B cell (primary cell): ENCODE data around the gene TXNDC15. TPM values are rescaled to one million over a fixed set of nuclear protein-coding genes. Genes with fewer than 3 reads are reported as not detected.

Experiments
- ATAC-seq: fragments of 200-7000 bp; cut with Tn5 transposase; one replicate; pipeline ENCODE4 v1.10.0; 2021; ENCODE audit warnings: low read depth, mild to moderate bottlenecking, moderate number of reproducible peaks, moderate library complexity
- CTCF ChIA-PET: fragments of 350-600 bp; sonication (Branson Sonifier 250); formaldehyde crosslinking; loops from one replicate; lab custom pipeline; 2021; ENCODE audit warnings: antibody characterized with exemption, inconsistent platforms; lab: Charles Lee
- POLR2A ChIA-PET: fragments of 350-600 bp; sonication (Branson Sonifier 250); formaldehyde crosslinking; loops from one replicate; lab custom pipeline; 2021; ENCODE audit warnings: antibody characterized with exemption; lab: Charles Lee
- DNase-seq: peaks from one replicate; pipeline ENCODE4 v3.0.0; 2013
- H2AFZ ChIP-seq: 2 replicates; pipeline ENCODE4 v1.6.1; 2012; ENCODE audit warnings: mild to moderate bottlenecking, low read depth, low read length; ENCODE audit not compliant: insufficient read depth, poor library complexity, severe bottlenecking
- H3K27ac ChIP-seq, 2 donors: 1 replicate in 1 of 2; 2 replicates in 1 of 2; pipeline ENCODE4 v1.5.1; 2012 to 2013; ENCODE audit warnings: low read length in 2 of 2, mild to moderate bottlenecking in 2 of 2, moderate library complexity in 1 of 2
- H3K27me3 ChIP-seq, 4 experiments: fragments of 200-600 bp in 1 of 4; sonication (generic) in 1 of 4; replicated peaks in 1 of 4; 1 replicate in 2 of 4; 2 replicates in 2 of 4; pipeline versions ENCODE4 v1.6.1 to v1.7.0; 2013 to 2016; ENCODE audit warnings: low read length in 3 of 4, mild to moderate bottlenecking in 2 of 4, mixed read lengths in 1 of 4, moderate library complexity in 1 of 4; ENCODE audit not compliant: insufficient read depth in 4 of 4, control insufficient read depth in 3 of 4; ENCODE audit errors: control extremely low read depth in 1 of 4
- H3K36me3 ChIP-seq, 2 experiments: replicated peaks in 1 of 2; 1 replicate in 1 of 2; 2 replicates in 1 of 2; pipeline versions ENCODE4 v1.6.1 to v1.7.1; 2013; ENCODE audit warnings: low read length in 1 of 2; ENCODE audit not compliant: insufficient read depth in 2 of 2, control insufficient read depth in 1 of 2; ENCODE audit errors: control extremely low read depth in 1 of 2, extremely low read depth in 1 of 2
- H3K4me1 ChIP-seq, 2 donors: fragments of 200-600 bp in 1 of 2; sonication (generic) in 1 of 2; 1 replicate in 1 of 2; 2 replicates in 1 of 2; pipeline versions ENCODE4 v1.5.1 to v1.6.1; 2013 to 2017; ENCODE audit warnings: low read length in 2 of 2; ENCODE audit not compliant: control insufficient read depth in 2 of 2, insufficient read depth in 2 of 2
- H3K4me2 ChIP-seq: replicated peaks from 2 replicates; pipeline ENCODE3; 2012; ENCODE audit warnings: mild to moderate bottlenecking, low read depth, low read length; ENCODE audit not compliant: poor library complexity, severe bottlenecking
- H3K4me3 ChIP-seq, 5 experiments: fragments of 200-600 bp in 1 of 5; sonication (generic) in 1 of 5; 1 replicate in 3 of 5; 2 replicates in 2 of 5; pipeline versions ENCODE4 v1.5.1 to v1.7.0; 2011 to 2016; ENCODE audit warnings: low read length in 4 of 5, mild to moderate bottlenecking in 4 of 5, low read depth in 2 of 5, control low read depth in 1 of 5, moderate library complexity in 1 of 5; ENCODE audit not compliant: insufficient read depth in 1 of 5; ENCODE audit errors: control extremely low read depth in 1 of 5, extremely low read depth in 1 of 5
- H3K79me2 ChIP-seq: fragments of 200-600 bp; sonication (generic); one replicate; pipeline ENCODE4 v1.6.0; 2016; ENCODE audit warnings: low read length; ENCODE audit not compliant: control insufficient read depth, insufficient read depth
- H3K9ac ChIP-seq: fragments of 200-600 bp; sonication (generic); 2 replicates; pipeline ENCODE4 v1.6.1; 2017; ENCODE audit warnings: mild to moderate bottlenecking, low read length, moderate library complexity
- H3K9me3 ChIP-seq, 3 donors: one replicate each; pipeline versions ENCODE4 v1.6.1 to v1.7.1; 2013; ENCODE audit warnings: low read length in 2 of 3; ENCODE audit not compliant: control insufficient read depth in 2 of 3, insufficient read depth in 1 of 3; ENCODE audit errors: control extremely low read depth in 1 of 3
- H4K20me1 ChIP-seq: 2 replicates; pipeline ENCODE4 v1.6.0; 2012; ENCODE audit warnings: mild to moderate bottlenecking, low read length; ENCODE audit not compliant: insufficient read depth, control insufficient read depth, poor library complexity, severe bottlenecking
- H3K27ac Mint-ChIP-seq: one replicate; pipeline ENCODE4 v1.8.0; 2021; ENCODE audit warnings: mixed read lengths
- H3K27me3 Mint-ChIP-seq: one replicate; pipeline ENCODE4 v1.8.0; 2021; ENCODE audit warnings: mixed read lengths
- H3K4me1 Mint-ChIP-seq: one replicate; pipeline ENCODE4 v1.8.0; 2021; ENCODE audit warnings: mixed read lengths
- H3K4me3 Mint-ChIP-seq: one replicate; pipeline ENCODE4 v1.8.0; 2021; ENCODE audit warnings: mixed read lengths
- H3K9me3 Mint-ChIP-seq: one replicate; pipeline ENCODE4 v1.8.0; 2022; ENCODE audit warnings: mixed read lengths; ENCODE audit not compliant: insufficient read depth
- EZH2 ChIP-seq: IDR thresholded peaks from 2 replicates; pipeline ENCODE4 v1.6.1; 2012; ENCODE audit warnings: borderline replicate concordance, low read depth, mild to moderate bottlenecking, moderate library complexity, low read length; ENCODE audit not compliant: insufficient read depth, poor library complexity, severe bottlenecking
- WGBS: methylation state at CpG from one replicate; pipeline ENCODE4 v1.1.5; 2013; ENCODE audit warnings: missing lambda C conversion rate; ENCODE audit not compliant: insufficient coverage; 5-methylcytosine and 5-hydroxymethylcytosine counted together
- intact Hi-C: fragments of 100-400 bp; cut with micrococcal nuclease; formaldehyde crosslinking; loops from one replicate; pipeline ENCODE4 v1.10.0; 2022
- polyA plus RNA-seq: library from polyadenylated mRNA; depleted of rRNA; stranded (reverse); fragments of >200 nt; gene quantifications from 2 replicates; pipeline ENCODE4 v1.2.3, GENCODE V29; 2012
- total RNA-seq, 2 donors: library from RNA; stranded (reverse); fragments of 120-200 nt in 1 of 2; gene quantifications; 1 replicate in 1 of 2; 2 replicates in 1 of 2; pipeline versions ENCODE4 v1.2.3 to v1.2.4, GENCODE V29; 2013 to 2022
- TF ChIP-seq, protein P1 (sequence below): fragments of 200-600 bp; IDR thresholded peaks from one replicate; pipeline ENCODE4 v1.8.0; 2022; ENCODE audit warnings: antibody characterized with exemption, mild to moderate bottlenecking

The TXNDC15 gene
- total and polyA plus RNA-seq, 2 donors (not counting 1 experiment from before 2014, with no cell fraction given), result 18.5 to 50.4 TPM

DNA sequence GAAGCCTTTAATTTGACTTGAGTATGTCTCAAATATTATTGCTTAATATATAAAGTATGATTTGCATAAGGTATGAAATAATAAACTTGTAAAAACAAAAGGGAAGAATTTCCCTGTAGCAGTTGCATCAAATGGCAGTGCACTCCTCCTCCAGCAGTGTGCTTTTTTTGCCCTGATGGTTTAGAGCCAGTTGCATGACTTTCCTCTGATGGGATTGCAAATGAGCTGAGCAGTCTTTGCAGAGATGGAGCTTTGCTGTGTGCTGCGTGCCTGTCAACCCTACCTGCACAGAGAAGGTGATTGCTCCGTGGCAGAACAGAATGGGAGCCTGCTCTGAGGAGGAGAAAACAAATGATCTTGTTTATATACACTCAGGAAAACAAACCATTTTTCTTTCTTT is 70.9 kb downstream of the TXNDC15 start:
- Histone ChIP-seq H4K20me1 (no peaks in the 10 kb centered on the region), H3K27me3 (no peaks in the 10 kb centered on the region), H3K4me3 (no peak overlapping the region), H3K9ac (no peak overlapping the region), H3K4me1 (no peaks in the 10 kb centered on the region), H3K4me2 (no peak overlapping the region), H3K36me3 (no peaks in the 10 kb centered on the region), H3K27ac (no peak overlapping the region), H2AFZ (no peak overlapping the region), H3K9me3 (no peaks in the 10 kb centered on the region), H3K79me2 (no peaks in the 10 kb centered on the region)
- DNase-seq, result no peak
- TF ChIP-seq, protein P1, sequence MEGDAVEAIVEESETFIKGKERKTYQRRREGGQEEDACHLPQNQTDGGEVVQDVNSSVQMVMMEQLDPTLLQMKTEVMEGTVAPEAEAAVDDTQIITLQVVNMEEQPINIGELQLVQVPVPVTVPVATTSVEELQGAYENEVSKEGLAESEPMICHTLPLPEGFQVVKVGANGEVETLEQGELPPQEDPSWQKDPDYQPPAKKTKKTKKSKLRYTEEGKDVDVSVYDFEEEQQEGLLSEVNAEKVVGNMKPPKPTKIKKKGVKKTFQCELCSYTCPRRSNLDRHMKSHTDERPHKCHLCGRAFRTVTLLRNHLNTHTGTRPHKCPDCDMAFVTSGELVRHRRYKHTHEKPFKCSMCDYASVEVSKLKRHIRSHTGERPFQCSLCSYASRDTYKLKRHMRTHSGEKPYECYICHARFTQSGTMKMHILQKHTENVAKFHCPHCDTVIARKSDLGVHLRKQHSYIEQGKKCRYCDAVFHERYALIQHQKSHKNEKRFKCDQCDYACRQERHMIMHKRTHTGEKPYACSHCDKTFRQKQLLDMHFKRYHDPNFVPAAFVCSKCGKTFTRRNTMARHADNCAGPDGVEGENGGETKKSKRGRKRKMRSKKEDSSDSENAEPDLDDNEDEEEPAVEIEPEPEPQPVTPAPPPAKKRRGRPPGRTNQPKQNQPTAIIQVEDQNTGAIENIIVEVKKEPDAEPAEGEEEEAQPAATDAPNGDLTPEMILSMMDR, result no peak
- no peak for TF ChIP-seq EZH2
- no peaks in the 10 kb centered on the region for H3K27me3 Mint-ChIP-seq
- POLR2A ChIA-PET, result no interaction called here
- no peaks in the 10 kb centered on the region for H3K9me3 Mint-ChIP-seq
- intact Hi-C loops, result no loop called here
- no peaks in the 10 kb centered on the region for H3K4me1 Mint-ChIP-seq
- ATAC-seq, result no peak
- no peak overlapping the region for H3K4me3 Mint-ChIP-seq
- 80% methylated on average over 1 of the region's 2 CpGs for WGBS
- no peak overlapping the region for H3K27ac Mint-ChIP-seq
- CTCF ChIA-PET, result no interaction called here

- WGBS, result 100% methylated on average over 3 of the region's 5 CpGs
- Histone ChIP-seq H2AFZ (no peak overlapping the region), H3K4me1 (no peaks in the 10 kb centered on the region), H3K9me3 (peaks cover 0 to 7% (median 2%) of the 10 kb centered on the region in 3 donors), H3K27ac (no peak overlapping the region), H3K9ac (no peak overlapping the region), H3K4me2 (no peak overlapping the region), H3K4me3 (no peak overlapping the region), H4K20me1 (no peaks in the 10 kb centered on the region), H3K36me3 (no peaks in the 10 kb centered on the region), H3K79me2 (no peaks in the 10 kb centered on the region), H3K27me3 (no peaks in the 10 kb centered on the region)
- no peak for DNase-seq
- TF ChIP-seq, protein P1, result no peak
- no peak for TF ChIP-seq EZH2
- no peak for ATAC-seq
- CTCF ChIA-PET, result interaction anchor here (1.7 kb wide), 1 partner anchor 32 kb away, joined by 3 read pairs; no protein-coding TSS in a partner anchor
- intact Hi-C loops, result no loop called here
- no peaks in the 10 kb centered on the region for H3K4me1 Mint-ChIP-seq
- H3K27me3 Mint-ChIP-seq, result no peaks in the 10 kb centered on the region
- no peak overlapping the region for H3K27ac Mint-ChIP-seq
- no peak overlapping the region for H3K4me3 Mint-ChIP-seq
- peaks cover 2% of the 10 kb centered on the region for H3K9me3 Mint-ChIP-seq
- POLR2A ChIA-PET, result no interaction called here
These were observed 74.7 kb downstream of the TXNDC15 start for GRCh38 chr5:134948911-134949310.
